Loucy (cell line): Measurements from ENCODE around the gene RAP1GDS1.

Experiments
- EZH2phosphoT487 ChIP-seq: fragments of 200-600 bp; IDR thresholded peaks from 2 replicates; pipeline ENCODE4 v1.6.1; 2018; ENCODE audit warnings: antibody characterized with exemption, mild to moderate bottlenecking, moderate library complexity, borderline replicate concordance
- TF ChIP-seq, protein P1 (sequence below): fragments of 200-600 bp; sonication (generic); conservative IDR thresholded peaks from 2 replicates; pipeline ENCODE4 v1.5.1; 2014; ENCODE audit warnings: mild to moderate bottlenecking, antibody characterized with exemption, low read length

DNA sequence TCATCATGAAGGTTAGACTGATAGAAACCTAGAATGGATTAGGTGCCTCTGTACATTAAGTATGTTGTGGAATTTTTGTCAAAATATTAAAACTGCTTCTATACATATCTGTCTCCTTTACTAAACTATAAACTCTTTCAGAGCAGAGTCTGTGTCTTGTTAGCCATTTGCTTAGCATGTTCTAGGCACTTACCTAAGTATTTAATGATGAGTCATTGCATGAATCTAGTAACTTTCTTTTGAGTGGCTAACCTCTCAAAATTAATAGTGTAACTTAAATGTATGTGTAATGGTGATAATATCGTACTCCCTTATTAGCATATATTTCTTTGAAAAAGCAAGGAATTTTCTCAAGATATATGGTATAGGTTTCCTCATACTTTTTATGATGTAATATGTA is 57.8 kb downstream of the RAP1GDS1 start:
- TF ChIP-seq, protein P1, sequence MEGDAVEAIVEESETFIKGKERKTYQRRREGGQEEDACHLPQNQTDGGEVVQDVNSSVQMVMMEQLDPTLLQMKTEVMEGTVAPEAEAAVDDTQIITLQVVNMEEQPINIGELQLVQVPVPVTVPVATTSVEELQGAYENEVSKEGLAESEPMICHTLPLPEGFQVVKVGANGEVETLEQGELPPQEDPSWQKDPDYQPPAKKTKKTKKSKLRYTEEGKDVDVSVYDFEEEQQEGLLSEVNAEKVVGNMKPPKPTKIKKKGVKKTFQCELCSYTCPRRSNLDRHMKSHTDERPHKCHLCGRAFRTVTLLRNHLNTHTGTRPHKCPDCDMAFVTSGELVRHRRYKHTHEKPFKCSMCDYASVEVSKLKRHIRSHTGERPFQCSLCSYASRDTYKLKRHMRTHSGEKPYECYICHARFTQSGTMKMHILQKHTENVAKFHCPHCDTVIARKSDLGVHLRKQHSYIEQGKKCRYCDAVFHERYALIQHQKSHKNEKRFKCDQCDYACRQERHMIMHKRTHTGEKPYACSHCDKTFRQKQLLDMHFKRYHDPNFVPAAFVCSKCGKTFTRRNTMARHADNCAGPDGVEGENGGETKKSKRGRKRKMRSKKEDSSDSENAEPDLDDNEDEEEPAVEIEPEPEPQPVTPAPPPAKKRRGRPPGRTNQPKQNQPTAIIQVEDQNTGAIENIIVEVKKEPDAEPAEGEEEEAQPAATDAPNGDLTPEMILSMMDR = no peak
- no peak for TF ChIP-seq EZH2phosphoT487
